ENCODE measurements around the gene ATP6V0E2.

GRCh38 chr7:149867762-149868622 is 5.8 kb upstream of the ATP6V0E2 start:
- no peak for TF ChIP-seq TCF7 (CRISPR knock-in tag; IDR thresholded peaks at IDR 0.05; ENCODE audit: low read depth)
- TF ChIP-seq, protein P1, sequence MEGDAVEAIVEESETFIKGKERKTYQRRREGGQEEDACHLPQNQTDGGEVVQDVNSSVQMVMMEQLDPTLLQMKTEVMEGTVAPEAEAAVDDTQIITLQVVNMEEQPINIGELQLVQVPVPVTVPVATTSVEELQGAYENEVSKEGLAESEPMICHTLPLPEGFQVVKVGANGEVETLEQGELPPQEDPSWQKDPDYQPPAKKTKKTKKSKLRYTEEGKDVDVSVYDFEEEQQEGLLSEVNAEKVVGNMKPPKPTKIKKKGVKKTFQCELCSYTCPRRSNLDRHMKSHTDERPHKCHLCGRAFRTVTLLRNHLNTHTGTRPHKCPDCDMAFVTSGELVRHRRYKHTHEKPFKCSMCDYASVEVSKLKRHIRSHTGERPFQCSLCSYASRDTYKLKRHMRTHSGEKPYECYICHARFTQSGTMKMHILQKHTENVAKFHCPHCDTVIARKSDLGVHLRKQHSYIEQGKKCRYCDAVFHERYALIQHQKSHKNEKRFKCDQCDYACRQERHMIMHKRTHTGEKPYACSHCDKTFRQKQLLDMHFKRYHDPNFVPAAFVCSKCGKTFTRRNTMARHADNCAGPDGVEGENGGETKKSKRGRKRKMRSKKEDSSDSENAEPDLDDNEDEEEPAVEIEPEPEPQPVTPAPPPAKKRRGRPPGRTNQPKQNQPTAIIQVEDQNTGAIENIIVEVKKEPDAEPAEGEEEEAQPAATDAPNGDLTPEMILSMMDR (IDR thresholded peaks at IDR 0.05), result no peak
- TF ChIP-seq, protein P2, sequence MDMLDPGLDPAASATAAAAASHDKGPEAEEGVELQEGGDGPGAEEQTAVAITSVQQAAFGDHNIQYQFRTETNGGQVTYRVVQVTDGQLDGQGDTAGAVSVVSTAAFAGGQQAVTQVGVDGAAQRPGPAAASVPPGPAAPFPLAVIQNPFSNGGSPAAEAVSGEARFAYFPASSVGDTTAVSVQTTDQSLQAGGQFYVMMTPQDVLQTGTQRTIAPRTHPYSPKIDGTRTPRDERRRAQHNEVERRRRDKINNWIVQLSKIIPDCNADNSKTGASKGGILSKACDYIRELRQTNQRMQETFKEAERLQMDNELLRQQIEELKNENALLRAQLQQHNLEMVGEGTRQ (CRISPR knock-in tag; IDR thresholded peaks at IDR 0.05), result no peak
- TF ChIP-seq FOXP1 (CRISPR knock-in tag; IDR thresholded peaks at IDR 0.05; ENCODE audit: borderline replicate concordance), result no peak
- TF ChIP-seq GABPB1 (CRISPR knock-in tag; IDR thresholded peaks at IDR 0.05), result no peak
- no peak for TF ChIP-seq USF1 (CRISPR knock-in tag; IDR thresholded peaks at IDR 0.05)
- TF ChIP-seq SP1 (CRISPR knock-in tag; conservative IDR thresholded peaks at IDR 0.05), result no peak
- no peak for TF ChIP-seq MAX (CRISPR knock-in tag; IDR thresholded peaks at IDR 0.05)

All from WTC11 (cell line).